ENCODE measurements around the gene CDK2AP2.

DNA sequence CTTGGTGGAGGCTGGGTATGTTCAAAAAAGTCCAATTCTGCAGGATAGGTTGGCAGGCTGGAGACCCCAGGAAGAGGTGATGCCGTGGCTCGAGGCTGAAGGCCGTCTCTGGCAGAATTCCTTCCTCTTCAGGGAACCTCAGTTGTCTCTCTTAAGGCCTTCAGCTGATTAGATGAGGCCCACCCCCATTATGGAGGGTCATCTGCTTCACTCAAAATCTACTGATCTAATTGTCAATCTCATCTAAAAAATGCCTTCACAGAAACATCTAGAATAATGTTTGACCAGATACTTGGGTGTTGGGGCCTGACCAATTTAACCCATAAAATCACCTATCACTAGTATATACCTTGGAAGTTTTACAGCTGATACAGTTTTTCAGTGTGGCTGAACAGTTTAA is 48.3 kb upstream of the CDK2AP2 start:
- no peak for TF ChIP-seq ESRRG (CRISPR knock-in tag; IDR thresholded peaks at IDR 0.05)
- no peak for TF ChIP-seq OSR1 (CRISPR knock-in tag; IDR thresholded peaks at IDR 0.05)
- TF ChIP-seq ZNF70 (CRISPR knock-in tag; IDR thresholded peaks at IDR 0.05): no peak
- no peak for TF ChIP-seq ZC3H10 (CRISPR knock-in tag; IDR thresholded peaks at IDR 0.05)
- no peak for TF ChIP-seq GLIS3 (CRISPR knock-in tag; IDR thresholded peaks at IDR 0.05)

Measured in SK-N-SH treated with all-trans-retinoic acid at 6 μM for 48 hours (cell line).